ENCODE data around the gene CGN.

- TF ChIP-seq CTCF (conservative IDR thresholded peaks at IDR 0.05) (no peak), ZFX (IDR thresholded peaks at IDR 0.05) (no peak)
Measured at GRCh38 chr1:151535326-151536271, 24.4 kb downstream of the CGN start.
